HG02970 (cell line): Measurements from ENCODE around the gene COIL.

ENCODE experiments used
- ATAC-seq: cut with Tn5 transposase; IDR thresholded peaks from one replicate; pipeline ENCODE4 v1.9.1; 2021; ENCODE audit warnings: mild to moderate bottlenecking, moderate library complexity, moderate number of reproducible peaks; ENCODE audit not compliant: unreplicated experiment, low FRiP score

Gene COIL

DNA sequence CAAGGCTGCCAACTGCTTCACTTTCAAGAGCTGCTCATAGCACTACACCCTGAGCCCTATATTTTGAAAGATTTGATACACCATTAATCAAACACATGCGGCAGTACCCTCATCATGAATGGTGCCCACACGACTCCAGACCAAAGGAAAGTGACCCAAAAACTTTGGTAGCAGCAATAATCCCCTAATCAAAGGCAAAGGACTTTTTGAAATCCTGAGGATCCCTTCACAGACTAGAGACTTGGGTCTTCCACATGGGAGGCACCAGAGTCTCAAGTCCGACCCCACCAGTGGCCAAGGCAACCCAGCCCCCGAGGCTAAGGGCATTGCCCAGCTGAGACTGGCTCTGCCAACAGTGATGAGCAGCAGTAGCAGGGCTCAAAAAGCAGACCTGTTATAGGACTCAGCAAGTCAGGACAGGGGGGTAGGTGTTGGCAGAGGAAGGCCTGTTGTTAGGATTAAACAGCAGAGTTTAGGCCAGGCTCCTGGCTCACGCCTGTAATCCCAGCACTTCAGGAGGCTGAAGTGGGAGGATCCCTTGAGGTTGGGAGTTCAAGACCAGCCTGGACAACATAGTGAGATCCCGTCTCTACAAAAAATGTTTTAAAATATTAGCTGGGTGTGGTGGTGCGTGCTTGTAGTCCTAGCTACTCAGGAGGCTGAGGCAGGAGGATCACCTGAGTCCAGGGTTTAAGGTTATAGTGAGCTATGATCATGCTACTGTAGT is 50.2 kb downstream of the COIL start:
- ATAC-seq: no peak

GRCh38 chr17:56909742-56910508 is 50.9 kb downstream of the COIL start:
- ATAC-seq: no peak

GRCh38 chr17:56908001-56908542 is 52.8 kb downstream of the COIL start:
- ATAC-seq: peak; percentile 67

DNA sequence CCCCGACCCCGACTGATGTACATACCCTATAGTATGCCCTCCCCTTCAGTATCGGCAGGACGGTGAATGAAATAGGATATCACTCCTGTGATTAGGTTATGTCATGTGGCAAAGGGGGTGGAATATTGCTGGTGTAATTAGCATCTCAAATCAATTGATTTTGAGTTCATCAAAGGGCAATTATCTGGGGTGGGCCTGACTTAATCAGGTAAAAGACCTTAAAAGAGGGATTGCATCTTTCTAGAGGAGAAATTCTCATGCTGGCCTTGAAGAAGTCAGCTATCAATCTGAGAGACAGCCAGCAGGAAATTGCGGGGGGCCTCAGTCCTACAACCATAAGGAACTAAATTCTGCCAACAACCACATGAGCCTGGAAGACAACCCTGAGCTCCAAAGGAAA is 57.3 kb downstream of the COIL start:
- no peak for ATAC-seq

GRCh38 chr17:56902348-56902747 is 58.5 kb downstream of the COIL start:
- ATAC-seq: no peak

DNA sequence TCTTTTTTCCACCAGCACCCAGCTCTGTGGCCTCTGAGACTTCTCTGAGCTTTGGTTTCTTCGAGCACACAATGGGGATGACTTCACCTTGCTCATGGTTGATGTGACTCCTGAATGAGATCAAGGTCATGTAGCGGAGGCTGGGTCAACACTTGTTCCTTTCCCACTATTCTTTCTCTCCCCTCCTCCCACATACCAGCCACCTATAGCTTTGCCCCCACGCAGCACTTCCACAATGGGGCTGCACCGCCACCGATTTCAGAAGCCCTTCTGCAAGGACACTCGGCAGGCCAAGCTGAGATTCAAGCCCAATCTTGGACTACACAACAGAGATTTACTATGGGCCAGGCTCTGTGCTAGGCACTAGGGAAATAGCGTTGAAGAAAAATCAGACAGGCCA is 61.4 kb downstream of the COIL start:
- no peak for ATAC-seq

DNA sequence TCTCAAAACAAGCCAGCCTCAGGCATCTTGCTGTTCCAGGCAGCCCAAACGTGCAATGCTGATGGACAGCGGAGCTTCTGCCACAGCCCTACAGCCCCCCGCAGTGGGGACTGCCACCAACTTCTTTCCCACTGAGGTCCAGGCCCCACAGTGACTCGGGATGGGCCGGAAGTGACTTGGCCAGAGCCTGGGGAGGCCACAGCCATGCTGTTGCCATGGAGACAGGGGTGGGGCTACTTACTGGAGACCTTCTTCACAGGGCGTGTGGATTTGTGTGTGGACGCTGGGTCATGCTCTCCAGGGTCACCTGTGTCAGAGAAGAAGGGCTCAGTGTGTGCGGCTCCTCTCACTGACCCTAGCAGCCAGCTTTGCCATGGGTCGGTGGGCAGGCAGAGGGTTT is 62.0 kb downstream of the COIL start:
- ATAC-seq: no peak

GRCh38 chr17:56897646-56898424 is 63.0 kb downstream of the COIL start:
- ATAC-seq: no peak

GRCh38 chr17:56896968-56897359 is 63.9 kb downstream of the COIL start:
- no peak for ATAC-seq

GRCh38 chr17:56896217-56896967 is 64.5 kb downstream of the COIL start:
- no peak for ATAC-seq

DNA sequence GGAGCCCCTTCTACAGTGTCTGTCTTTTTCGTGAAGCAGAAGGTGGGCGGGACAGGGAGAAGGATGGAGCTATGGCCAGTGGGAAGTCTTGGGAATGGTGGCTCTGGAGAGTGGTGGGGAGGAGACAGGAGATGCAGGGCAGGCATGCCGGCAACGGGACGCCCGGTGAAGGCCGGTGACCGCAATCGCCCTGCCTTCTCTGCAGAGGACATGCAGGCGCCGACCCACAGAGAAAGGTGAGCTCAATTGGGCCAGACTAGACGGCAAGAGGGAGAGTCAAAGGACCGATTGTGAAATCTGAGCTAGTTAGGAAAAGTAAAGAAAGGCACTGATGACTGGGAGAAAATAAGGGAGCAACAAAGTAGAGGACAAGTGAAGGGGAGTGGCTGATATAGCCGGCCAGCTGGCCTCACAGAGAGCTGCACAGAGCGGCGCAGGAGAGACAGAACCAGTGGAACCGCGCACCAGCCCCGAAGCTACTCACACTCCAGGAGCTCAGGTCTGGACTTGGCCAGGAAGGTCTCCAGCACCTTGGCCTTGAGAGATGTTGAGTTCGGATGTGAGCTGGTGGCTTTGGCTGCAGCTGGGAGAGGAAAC is 65.9 kb downstream of the COIL start:
- no peak for ATAC-seq

DNA sequence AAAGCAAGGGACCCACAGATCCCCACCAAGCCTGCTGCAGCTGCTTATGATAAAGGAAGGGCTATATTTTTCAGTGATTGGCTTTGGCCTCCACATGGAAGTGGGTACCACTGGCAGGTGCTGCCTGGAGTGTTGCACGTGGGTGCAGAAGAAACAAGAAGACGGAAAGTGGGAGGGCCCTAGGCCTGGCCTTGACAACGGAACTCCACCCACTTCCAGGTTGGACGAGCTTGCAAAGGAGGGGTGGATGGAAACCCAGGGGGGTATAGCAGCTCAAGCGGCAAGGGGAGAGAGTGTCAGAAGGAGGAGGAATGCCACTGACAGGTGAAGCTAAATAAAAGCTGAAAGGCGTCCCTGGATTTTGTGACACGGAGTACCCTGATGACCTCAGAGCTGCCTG is 67.3 kb downstream of the COIL start:
- ATAC-seq: no peak

DNA sequence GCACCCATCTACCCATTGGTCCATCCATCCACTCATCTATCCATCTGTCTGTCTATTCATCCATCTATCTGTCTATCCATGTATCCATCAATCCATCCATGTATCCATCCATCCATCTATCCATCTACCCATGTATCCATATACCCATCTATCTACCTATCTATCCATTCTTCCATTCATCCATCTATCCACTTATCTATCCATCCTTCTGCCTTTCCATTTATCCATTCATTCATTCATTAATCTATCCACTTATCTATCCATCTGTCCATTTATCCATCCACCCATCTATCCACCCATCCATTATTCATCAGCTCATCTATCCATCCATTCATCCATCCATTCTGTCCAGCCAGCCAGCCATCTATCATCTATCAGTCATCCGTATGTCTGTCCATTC is 68.5 kb downstream of the COIL start:
- ATAC-seq: no peak

- no peak for ATAC-seq
Measured at GRCh38 chr17:56891751-56892150, 69.1 kb downstream of the COIL start.

GRCh38 chr17:56890906-56891674 is 69.8 kb downstream of the COIL start:
- no peak for ATAC-seq

GRCh38 chr17:56890390-56890789 is 70.5 kb downstream of the COIL start:
- no peak for ATAC-seq
